Measurements from ENCODE around the gene PAK2. TPM values are rescaled to one million over a fixed set of nuclear protein-coding genes. Genes with fewer than 3 reads are reported as not detected.

The PAK2 gene
- total RNA-seq, 1 donor from 2014 or later: 36.9 TPM

- FAIRE-seq: no peak
- Histone ChIP-seq H3K27me3 (ENCODE audit: control insufficient read depth, insufficient read depth, low read length) (no peaks in the 10 kb centered on the region), H3K4me3 (ENCODE audit: low read depth, low read length) (no peak overlapping the region), H3K36me3 (ENCODE audit: control insufficient read depth, insufficient read depth, low read length) (peaks cover 1% of the 10 kb centered on the region)
- no peak for TF ChIP-seq CTCF (IDR thresholded peaks at IDR 0.05; ENCODE audit: insufficient read depth, low read length, severe bottlenecking)
- DNase-seq (ENCODE audit: low read depth): no peak
Observed at GRCh38 chr3:196796317-196796716, 56.7 kb downstream of the PAK2 start.

- FAIRE-seq: no peak
- Histone ChIP-seq H3K36me3 (ENCODE audit: control insufficient read depth, insufficient read depth, low read length) (peaks cover 1% of the 10 kb centered on the region), H3K4me3 (ENCODE audit: low read depth, low read length) (no peak overlapping the region), H3K27me3 (ENCODE audit: control insufficient read depth, insufficient read depth, low read length) (no peaks in the 10 kb centered on the region)
- no peak for TF ChIP-seq CTCF (IDR thresholded peaks at IDR 0.05; ENCODE audit: insufficient read depth, low read length, severe bottlenecking)
- DNase-seq (ENCODE audit: low read depth): no peak
Observed at GRCh38 chr3:196800742-196801434, 61.2 kb downstream of the PAK2 start.

GRCh38 chr3:196803891-196804468 lies 64.3 kb downstream of the PAK2 start:
- DNase-seq (ENCODE audit: low read depth): no peak
- H3K4me3 ChIP-seq (ENCODE audit: low read depth, low read length): no peak overlapping the region
- no peaks in the 10 kb centered on the region for H3K27me3 ChIP-seq (ENCODE audit: control insufficient read depth, insufficient read depth, low read length)
- no peak for TF ChIP-seq CTCF (IDR thresholded peaks at IDR 0.05; ENCODE audit: insufficient read depth, low read length, severe bottlenecking)
- peaks cover 6% of the 10 kb centered on the region for H3K36me3 ChIP-seq (ENCODE audit: control insufficient read depth, insufficient read depth, low read length)
- FAIRE-seq: no peak

DNA sequence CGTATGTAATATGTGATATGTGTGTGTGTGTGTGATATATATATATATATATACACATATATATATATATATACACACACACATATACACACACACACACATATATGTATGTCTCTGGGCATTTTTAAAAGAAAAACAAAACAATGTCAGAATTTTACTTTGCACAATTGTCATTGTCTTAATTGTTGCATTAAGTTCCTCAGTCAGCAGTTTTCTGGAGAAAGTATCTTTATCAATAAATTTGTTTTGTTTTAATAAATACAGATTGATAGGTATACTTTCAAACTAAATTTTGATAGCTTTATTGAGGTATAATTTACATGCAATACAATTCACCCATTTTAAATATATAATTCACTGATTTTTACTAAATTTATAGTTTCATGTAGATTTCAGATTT lies 65.1 kb downstream of the PAK2 start:
- Histone ChIP-seq H3K27me3 (ENCODE audit: control insufficient read depth, insufficient read depth, low read length) (no peaks in the 10 kb centered on the region), H3K4me3 (ENCODE audit: low read depth, low read length) (no peak overlapping the region), H3K36me3 (ENCODE audit: control insufficient read depth, insufficient read depth, low read length) (peaks cover 7% of the 10 kb centered on the region)
- DNase-seq (ENCODE audit: low read depth): no peak
- no peak for TF ChIP-seq CTCF (IDR thresholded peaks at IDR 0.05; ENCODE audit: insufficient read depth, low read length, severe bottlenecking)
- no peak for FAIRE-seq

- FAIRE-seq: no peak
- H3K36me3 ChIP-seq (ENCODE audit: control insufficient read depth, insufficient read depth, low read length): peaks cover 12% of the 10 kb centered on the region
Observed at GRCh38 chr3:196810963-196811581, 71.4 kb downstream of the PAK2 start.

More at GRCh38 chr3:196810963-196811581, 71.4 kb downstream of the PAK2 start:
- no peak for TF ChIP-seq CTCF (IDR thresholded peaks at IDR 0.05; ENCODE audit: insufficient read depth, low read length, severe bottlenecking)
- Histone ChIP-seq H3K4me3 (ENCODE audit: low read depth, low read length) (no peak overlapping the region), H3K27me3 (ENCODE audit: control insufficient read depth, insufficient read depth, low read length) (no peaks in the 10 kb centered on the region)
- DNase-seq (ENCODE audit: low read depth): no peak

All from bronchial epithelial cell (primary cell).